Psoas muscle (tissue), 8 donors: ENCODE measurements around the gene EEF1B2. TPM values are rescaled to one million over a fixed set of nuclear protein-coding genes. Genes with fewer than 3 reads are reported as not detected.
"Not testable (repeated sequence)": the region's sequence is repeated elsewhere in the genome, so short reads cannot be mapped to it uniquely, and the experiment has no call there.

ENCODE experiments used
- ATAC-seq, 4 donors: fragments of 200-7000 bp; cut with Tn5 transposase; one replicate each; pipeline ENCODE4 v1.9.1; 2020; ENCODE audit warnings: moderate library complexity in 3 of 4, mild to moderate bottlenecking in 2 of 4
- DNase-seq, 2 donors: peaks; one replicate each; pipeline ENCODE4 v3.0.0-alpha.2; 2020
- H3K27ac ChIP-seq: fragments of 200-600 bp; one replicate; pipeline ENCODE4 v1.8.0; 2022
- H3K27me3 ChIP-seq, 3 donors: fragments of 200-600 bp in 1 of 3; one replicate each; pipeline versions ENCODE4 v1.6.1 to v1.8.0; 2013 to 2022; ENCODE audit warnings: low read length in 2 of 3, mild to moderate bottlenecking in 2 of 3, moderate library complexity in 1 of 3; ENCODE audit not compliant: insufficient read depth in 3 of 3
- H3K36me3 ChIP-seq, 2 donors: fragments of 200-600 bp in 1 of 2; one replicate each; pipeline versions ENCODE4 v1.6.1 to v1.8.0; 2013 to 2022; ENCODE audit warnings: low read depth in 1 of 2, mild to moderate bottlenecking in 1 of 2, moderate library complexity in 1 of 2; ENCODE audit not compliant: insufficient read depth in 1 of 2
- H3K4me1 ChIP-seq: fragments of 200-600 bp; one replicate; pipeline ENCODE4 v1.8.0; 2022
- H3K4me3 ChIP-seq: fragments of 200-600 bp; one replicate; pipeline ENCODE4 v1.8.0; 2022; ENCODE audit warnings: mild to moderate bottlenecking
- H3K9me3 ChIP-seq: fragments of 200-600 bp; one replicate; pipeline ENCODE4 v1.8.0; 2022
- CTCF ChIP-seq: fragments of 200-600 bp; IDR thresholded peaks from one replicate; pipeline ENCODE4 v1.8.0; 2022; ENCODE audit warnings: antibody characterized with exemption
- WGBS, 3 donors: extraction: QIAGEN DNeasy Blood & Tissue Kit; methylation state at CpG; one replicate each; pipeline versions ENCODE4 v1.1.6 to v1.1.7; 2013; 5-methylcytosine and 5-hydroxymethylcytosine counted together
- intact Hi-C, 2 donors: fragments of 100-400 bp; cut with DNase I; formaldehyde crosslinking; loops; one replicate each; pipeline versions ENCODE4 v1.11.0 to v1.14.2; 2022
- polyA plus RNA-seq, 3 donors: library from polyadenylated mRNA; stranded (reverse); fragments of 200-250 nt; gene quantifications; one replicate each; pipeline ENCODE4 v1.2.3, GENCODE V29; 2013
- total RNA-seq, 4 donors: library from RNA; stranded (reverse); fragmentation: NEBNext Ultra II Directional in 2 of 4; extraction: Animal tissue kit (Norgen Biotek cat#: 25700) in 2 of 4; gene quantifications; one replicate each; pipeline versions ENCODE4 v1.2.1 to v1.2.4, GENCODE V29; 2021 to 2023
- donor health status: healthy with polysubstance abuse.
- donor health status: DM: no; HTN: no; CAD: no; lungs with moderate emphysema.
- donor health status: Bipolar disorder and iron deficiency.
- donor health status: healthy.
- donor health status: DM: yes; HTN: yes; CAD: no.
- donor health status: DM: no; HTN: no; CAD: no.
- donor health status: DM: no; HTN: no; CAD: no.
- donor health status: DM: yes; HTN: yes; CAD: no.

EEF1B2 gene
- total and polyA plus RNA-seq, 7 donors = 340 to 1,772 (median 671) TPM

- Histone ChIP-seq H3K4me1 (peaks cover 15% of the 10 kb centered on the region), H3K4me3 (no peak overlapping the region), H3K9me3 (no peaks in the 10 kb centered on the region), H3K27ac (peak overlapping the region; percentile 18), H3K27me3 (no peaks in the 10 kb centered on the region), H3K36me3 (peaks cover 6 to 39% of the 10 kb centered on the region in 2 donors)
- DNase-seq = no peak
- peak; percentile 80 for TF ChIP-seq CTCF
- no peak for ATAC-seq
- WGBS, 3 donors = 52 to 62% (median 53%) methylated on average over 2 of the region's 2 CpGs
- intact Hi-C loops = loop anchor here (5.0 to 10.0 kb wide), 4 partner anchors 113 to 393 kb away; partner anchors contain the start of gene ADAM23 (in 1 of the 2)
Observed at GRCh38 chr2:206164261-206164862, 4.7 kb downstream of the EEF1B2 start.

GRCh38 chr2:206168230-206168629 is 8.5 kb downstream of the EEF1B2 start:
- H3K27ac ChIP-seq, H3K4me3 ChIP-seq, H3K4me1 ChIP-seq, H3K27me3 ChIP-seq, DNase-seq, ATAC-seq, H3K9me3 ChIP-seq: not testable (repeated sequence)
- intact Hi-C loops = loop anchor here (10.0 kb wide), 2 partner anchors 207 to 277 kb away; partner anchors contain the start of gene ADAM23 (in 1 of the 2)
- peaks cover 0 to 12% of the 10 kb centered on the region in 2 donors for H3K36me3 ChIP-seq
- 94 to 96% (median 95%) methylated on average over 4 of the region's 4 CpGs for WGBS, 3 donors

GRCh38 chr2:206171624-206172397 is 12.1 kb downstream of the EEF1B2 start:
- 96% methylated on average over 12 to 45 of the region's 52 CpGs for WGBS, 3 donors
- H3K27me3 ChIP-seq, H3K9me3 ChIP-seq, intact Hi-C loops, H3K27ac ChIP-seq, H3K4me1 ChIP-seq, H3K36me3 ChIP-seq, H3K4me3 ChIP-seq, ATAC-seq, DNase-seq: not testable (repeated sequence)

GRCh38 chr2:206173147-206173546 is 13.5 kb downstream of the EEF1B2 start:
- H3K27me3 ChIP-seq = no peaks in the 10 kb centered on the region
- DNase-seq (no peak), ATAC-seq (no peak)
- no peak overlapping the region for H3K4me3 ChIP-seq
- no peaks in the 10 kb centered on the region for H3K4me1 ChIP-seq
- H3K36me3 ChIP-seq = no peaks in the 10 kb centered on the region
- H3K27ac ChIP-seq = no peak overlapping the region
- no peaks in the 10 kb centered on the region for H3K9me3 ChIP-seq
- 89 to 95% (median 92%) methylated on average over 4 of the region's 4 CpGs for WGBS, 3 donors
- no peak for TF ChIP-seq CTCF
- intact Hi-C loops = no loop called here

- Histone ChIP-seq H3K27ac (no peak overlapping the region), H3K4me1 (no peaks in the 10 kb centered on the region), H3K9me3 (no peaks in the 10 kb centered on the region), H3K4me3 (no peak overlapping the region), H3K36me3 (no peaks in the 10 kb centered on the region), H3K27me3 (no peaks in the 10 kb centered on the region)
- intact Hi-C loops = no loop called here
- WGBS, 3 donors = 61 to 73% (median 67%) methylated on average over 2 of the region's 2 CpGs
- DNase-seq (no peak), ATAC-seq (no peak)
- no peak for TF ChIP-seq CTCF
Observed at GRCh38 chr2:206176121-206176520, 16.4 kb downstream of the EEF1B2 start.
